ENCODE results near the gene PCCA. TPM values are rescaled to one million over a fixed set of nuclear protein-coding genes. Genes with fewer than 3 reads are reported as not detected.

Gene PCCA
- polyA plus RNA-seq, 2 of the 4 experiments (the other 2 are of a cell fraction): 13.2 to 13.7 TPM

DNA sequence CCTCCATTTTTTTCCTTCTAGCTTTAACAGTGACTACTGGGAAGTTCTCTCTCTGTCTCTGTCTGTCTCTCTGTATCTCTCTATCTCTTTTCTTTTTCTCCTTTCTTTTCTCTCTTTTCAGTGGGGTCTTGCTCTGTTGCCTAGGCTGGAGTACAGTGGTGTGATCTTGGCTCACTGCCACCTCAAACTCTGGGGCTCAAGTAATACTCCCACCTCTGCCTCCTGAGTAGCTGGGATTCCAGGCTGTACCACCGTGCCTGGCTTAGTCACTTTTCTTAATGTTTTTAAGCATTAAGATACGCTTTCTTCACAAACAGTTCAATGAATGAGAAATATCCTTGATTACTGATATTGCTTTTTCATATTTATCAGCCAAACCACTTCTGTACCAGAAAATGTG is 13.1 kb downstream of the PCCA start:
- POLR2A ChIA-PET: no interaction called here
- DNase-seq (ENCODE audit: low read depth in 1 of 2, low spot score in 1 of 2) (no peak), ATAC-seq (no peak), FAIRE-seq (no peak)
- Histone ChIP-seq H3K4me2 (no peak overlapping the region), H3K9me3 (no peaks in the 10 kb centered on the region), H3K4me1 (peaks cover 30% of the 10 kb centered on the region), H3K4me3 (no peak overlapping the region), H3K27ac (0 out of 6 replicates have a peak overlapping the region, but pooled peaks of 1 of the 2 experiments have one; percentile 6)
- no peak for TF ChIP-seq BCL3 (IDR thresholded peaks at IDR 0.05)
- WGBS (ENCODE audit: missing lambda C conversion rate): 77% methylated on average over 2 of the region's 2 CpGs
- CTCF ChIA-PET: interaction anchor here (1.2 kb wide), 1 partner anchor 29 kb away, joined by 3 read pairs; no protein-coding TSS in a partner anchor

DNA sequence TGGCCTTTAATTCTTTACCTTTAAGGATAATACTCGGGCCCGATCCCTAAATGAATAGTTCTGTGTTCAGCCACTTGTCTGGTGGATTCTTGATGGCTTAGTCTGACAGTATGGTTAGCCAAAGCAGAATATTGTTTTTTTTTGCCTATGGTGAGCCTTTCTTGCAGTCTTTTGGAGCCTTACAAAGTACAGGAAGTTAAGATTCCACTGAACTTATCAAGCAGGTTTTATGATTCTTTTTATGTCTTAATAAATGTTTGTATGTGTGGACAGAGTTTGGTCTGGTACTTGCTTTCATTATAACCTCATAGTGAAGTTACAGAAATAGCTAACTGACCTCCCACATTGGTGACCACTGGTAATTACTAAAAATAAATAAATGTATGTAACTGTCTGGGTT is 17.1 kb downstream of the PCCA start:
- POLR2A ChIA-PET: no interaction called here

More for the DNA sequence above, 17.1 kb downstream of the PCCA start:
- FAIRE-seq (no peak), DNase-seq (ENCODE audit: low read depth in 1 of 2, low spot score in 1 of 2) (no peak), ATAC-seq (no peak)
- WGBS (ENCODE audit: missing lambda C conversion rate): 87% methylated on average over 2 of the region's 2 CpGs
- Histone ChIP-seq H3K4me3 (no peak overlapping the region), H3K9me3 (no peaks in the 10 kb centered on the region), H3K4me1 (peaks cover 11% of the 10 kb centered on the region; the same call in 2 of the 3 replicates), H3K27ac (no peak overlapping the region), H3K4me2 (no peak overlapping the region)
- CTCF ChIA-PET: no interaction called here
- no peak for TF ChIP-seq KDM5A (IDR thresholded peaks at IDR 0.05)
- no peak for TF ChIP-seq POLR2AphosphoS2 (conservative IDR thresholded peaks at IDR 0.05; ENCODE audit: low read length)
- TF ChIP-seq, protein P1, sequence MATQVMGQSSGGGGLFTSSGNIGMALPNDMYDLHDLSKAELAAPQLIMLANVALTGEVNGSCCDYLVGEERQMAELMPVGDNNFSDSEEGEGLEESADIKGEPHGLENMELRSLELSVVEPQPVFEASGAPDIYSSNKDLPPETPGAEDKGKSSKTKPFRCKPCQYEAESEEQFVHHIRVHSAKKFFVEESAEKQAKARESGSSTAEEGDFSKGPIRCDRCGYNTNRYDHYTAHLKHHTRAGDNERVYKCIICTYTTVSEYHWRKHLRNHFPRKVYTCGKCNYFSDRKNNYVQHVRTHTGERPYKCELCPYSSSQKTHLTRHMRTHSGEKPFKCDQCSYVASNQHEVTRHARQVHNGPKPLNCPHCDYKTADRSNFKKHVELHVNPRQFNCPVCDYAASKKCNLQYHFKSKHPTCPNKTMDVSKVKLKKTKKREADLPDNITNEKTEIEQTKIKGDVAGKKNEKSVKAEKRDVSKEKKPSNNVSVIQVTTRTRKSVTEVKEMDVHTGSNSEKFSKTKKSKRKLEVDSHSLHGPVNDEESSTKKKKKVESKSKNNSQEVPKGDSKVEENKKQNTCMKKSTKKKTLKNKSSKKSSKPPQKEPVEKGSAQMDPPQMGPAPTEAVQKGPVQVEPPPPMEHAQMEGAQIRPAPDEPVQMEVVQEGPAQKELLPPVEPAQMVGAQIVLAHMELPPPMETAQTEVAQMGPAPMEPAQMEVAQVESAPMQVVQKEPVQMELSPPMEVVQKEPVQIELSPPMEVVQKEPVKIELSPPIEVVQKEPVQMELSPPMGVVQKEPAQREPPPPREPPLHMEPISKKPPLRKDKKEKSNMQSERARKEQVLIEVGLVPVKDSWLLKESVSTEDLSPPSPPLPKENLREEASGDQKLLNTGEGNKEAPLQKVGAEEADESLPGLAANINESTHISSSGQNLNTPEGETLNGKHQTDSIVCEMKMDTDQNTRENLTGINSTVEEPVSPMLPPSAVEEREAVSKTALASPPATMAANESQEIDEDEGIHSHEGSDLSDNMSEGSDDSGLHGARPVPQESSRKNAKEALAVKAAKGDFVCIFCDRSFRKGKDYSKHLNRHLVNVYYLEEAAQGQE (IDR thresholded peaks at IDR 0.05): no peak
- TF ChIP-seq ZC3H11A (IDR thresholded peaks at IDR 0.05): no peak
- TF ChIP-seq TP53 (CRISPR knock-in tag; IDR thresholded peaks at IDR 0.05): no peak
- TF ChIP-seq RCOR1 (IDR thresholded peaks at IDR 0.05; ENCODE audit: low read depth, low read length): no peak
- TF ChIP-seq, protein P2, sequence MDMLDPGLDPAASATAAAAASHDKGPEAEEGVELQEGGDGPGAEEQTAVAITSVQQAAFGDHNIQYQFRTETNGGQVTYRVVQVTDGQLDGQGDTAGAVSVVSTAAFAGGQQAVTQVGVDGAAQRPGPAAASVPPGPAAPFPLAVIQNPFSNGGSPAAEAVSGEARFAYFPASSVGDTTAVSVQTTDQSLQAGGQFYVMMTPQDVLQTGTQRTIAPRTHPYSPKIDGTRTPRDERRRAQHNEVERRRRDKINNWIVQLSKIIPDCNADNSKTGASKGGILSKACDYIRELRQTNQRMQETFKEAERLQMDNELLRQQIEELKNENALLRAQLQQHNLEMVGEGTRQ (IDR thresholded peaks at IDR 0.05): no peak
- TF ChIP-seq JUNB (IDR thresholded peaks at IDR 0.05): no peak
- no peak for TF ChIP-seq ZNF302 (CRISPR knock-in tag; IDR thresholded peaks at IDR 0.05)
- no peak for TF ChIP-seq BHLHE40 (IDR thresholded peaks at IDR 0.05; ENCODE audit: low read depth, low read length)
- no peak for TF ChIP-seq SMC3 (IDR thresholded peaks at IDR 0.05)
- no peak for TF ChIP-seq BCL3 (IDR thresholded peaks at IDR 0.05)
- no peak for TF ChIP-seq HES2 (IDR thresholded peaks at IDR 0.05)
- TF ChIP-seq NR3C1 (IDR thresholded peaks at IDR 0.05): no peak
- TF ChIP-seq CHD2 (IDR thresholded peaks at IDR 0.05; ENCODE audit: low read length, partially characterized antibody): no peak
- TF ChIP-seq, protein P3, sequence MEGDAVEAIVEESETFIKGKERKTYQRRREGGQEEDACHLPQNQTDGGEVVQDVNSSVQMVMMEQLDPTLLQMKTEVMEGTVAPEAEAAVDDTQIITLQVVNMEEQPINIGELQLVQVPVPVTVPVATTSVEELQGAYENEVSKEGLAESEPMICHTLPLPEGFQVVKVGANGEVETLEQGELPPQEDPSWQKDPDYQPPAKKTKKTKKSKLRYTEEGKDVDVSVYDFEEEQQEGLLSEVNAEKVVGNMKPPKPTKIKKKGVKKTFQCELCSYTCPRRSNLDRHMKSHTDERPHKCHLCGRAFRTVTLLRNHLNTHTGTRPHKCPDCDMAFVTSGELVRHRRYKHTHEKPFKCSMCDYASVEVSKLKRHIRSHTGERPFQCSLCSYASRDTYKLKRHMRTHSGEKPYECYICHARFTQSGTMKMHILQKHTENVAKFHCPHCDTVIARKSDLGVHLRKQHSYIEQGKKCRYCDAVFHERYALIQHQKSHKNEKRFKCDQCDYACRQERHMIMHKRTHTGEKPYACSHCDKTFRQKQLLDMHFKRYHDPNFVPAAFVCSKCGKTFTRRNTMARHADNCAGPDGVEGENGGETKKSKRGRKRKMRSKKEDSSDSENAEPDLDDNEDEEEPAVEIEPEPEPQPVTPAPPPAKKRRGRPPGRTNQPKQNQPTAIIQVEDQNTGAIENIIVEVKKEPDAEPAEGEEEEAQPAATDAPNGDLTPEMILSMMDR (IDR thresholded peaks at IDR 0.05): no peak
- TF ChIP-seq MYC (IDR thresholded peaks at IDR 0.05; ENCODE audit: borderline replicate concordance, low read length): no peak
- no peak for TF ChIP-seq CEBPB (IDR thresholded peaks at IDR 0.05)

Measured in A549 (cell line).